Astrocyte (in vitro differentiated cells and primary cell): ENCODE results near the gene C1orf141.

Source experiments
- CTCF ChIP-seq: IDR thresholded peaks from 2 replicates; pipeline ENCODE4 v1.5.1; 2011; ENCODE audit warnings: low read depth, mild to moderate bottlenecking, inconsistent platforms, low read length, moderate library complexity; ENCODE audit not compliant: insufficient read depth
- EZH2 ChIP-seq: IDR thresholded peaks from 2 replicates; pipeline ENCODE4 v1.6.1; 2012; ENCODE audit warnings: mild to moderate bottlenecking, low read length, inconsistent platforms; ENCODE audit not compliant: insufficient read depth

- TF ChIP-seq CTCF, result no peak
- no peak for TF ChIP-seq EZH2
Measured at GRCh38 chr1:67138813-67139499, 4.2 kb upstream of the C1orf141 start.
